ENCODE results near the gene ABCB8. TPM values are rescaled to one million over a fixed set of nuclear protein-coding genes. Genes with fewer than 3 reads are reported as not detected.

The ABCB8 gene
- total RNA-seq, 1 donor from 2014 or later: 40.6 TPM

DNA sequence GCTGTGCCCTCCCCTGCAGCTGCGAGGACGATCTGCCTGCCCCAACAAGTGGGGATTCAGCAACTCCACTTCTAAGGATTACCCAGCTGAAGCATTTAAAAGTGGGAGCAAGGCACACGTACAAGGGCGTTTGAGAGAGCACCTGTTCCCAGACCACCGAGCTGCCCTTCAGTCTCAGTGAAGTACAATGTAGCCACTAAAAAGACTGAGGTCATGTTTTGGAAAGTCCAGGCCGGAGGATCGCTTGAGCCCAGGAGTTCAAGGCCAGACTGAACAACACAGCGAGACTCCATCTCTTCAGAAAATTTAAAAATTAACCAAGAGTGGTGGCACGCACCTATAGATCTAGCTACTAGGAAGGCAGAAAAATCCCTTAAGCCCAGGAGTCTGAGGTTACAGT, 22.7 kb upstream of the ABCB8 start:
- no peak for DNase-seq
- Histone ChIP-seq H3K36me3 (no peaks in the 10 kb centered on the region), H3K4me1 (peaks cover 17% of the 10 kb centered on the region), H3K4me3 (no peak overlapping the region), H3K9me3 (no peaks in the 10 kb centered on the region), H3K27ac (no peak overlapping the region), H3K27me3 (no peaks in the 10 kb centered on the region)
- no peak for ATAC-seq
- intact Hi-C loops (cut with DNase I): no loop called here
- TF ChIP-seq, protein P1, sequence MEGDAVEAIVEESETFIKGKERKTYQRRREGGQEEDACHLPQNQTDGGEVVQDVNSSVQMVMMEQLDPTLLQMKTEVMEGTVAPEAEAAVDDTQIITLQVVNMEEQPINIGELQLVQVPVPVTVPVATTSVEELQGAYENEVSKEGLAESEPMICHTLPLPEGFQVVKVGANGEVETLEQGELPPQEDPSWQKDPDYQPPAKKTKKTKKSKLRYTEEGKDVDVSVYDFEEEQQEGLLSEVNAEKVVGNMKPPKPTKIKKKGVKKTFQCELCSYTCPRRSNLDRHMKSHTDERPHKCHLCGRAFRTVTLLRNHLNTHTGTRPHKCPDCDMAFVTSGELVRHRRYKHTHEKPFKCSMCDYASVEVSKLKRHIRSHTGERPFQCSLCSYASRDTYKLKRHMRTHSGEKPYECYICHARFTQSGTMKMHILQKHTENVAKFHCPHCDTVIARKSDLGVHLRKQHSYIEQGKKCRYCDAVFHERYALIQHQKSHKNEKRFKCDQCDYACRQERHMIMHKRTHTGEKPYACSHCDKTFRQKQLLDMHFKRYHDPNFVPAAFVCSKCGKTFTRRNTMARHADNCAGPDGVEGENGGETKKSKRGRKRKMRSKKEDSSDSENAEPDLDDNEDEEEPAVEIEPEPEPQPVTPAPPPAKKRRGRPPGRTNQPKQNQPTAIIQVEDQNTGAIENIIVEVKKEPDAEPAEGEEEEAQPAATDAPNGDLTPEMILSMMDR (IDR thresholded peaks at IDR 0.05): no peak

DNA sequence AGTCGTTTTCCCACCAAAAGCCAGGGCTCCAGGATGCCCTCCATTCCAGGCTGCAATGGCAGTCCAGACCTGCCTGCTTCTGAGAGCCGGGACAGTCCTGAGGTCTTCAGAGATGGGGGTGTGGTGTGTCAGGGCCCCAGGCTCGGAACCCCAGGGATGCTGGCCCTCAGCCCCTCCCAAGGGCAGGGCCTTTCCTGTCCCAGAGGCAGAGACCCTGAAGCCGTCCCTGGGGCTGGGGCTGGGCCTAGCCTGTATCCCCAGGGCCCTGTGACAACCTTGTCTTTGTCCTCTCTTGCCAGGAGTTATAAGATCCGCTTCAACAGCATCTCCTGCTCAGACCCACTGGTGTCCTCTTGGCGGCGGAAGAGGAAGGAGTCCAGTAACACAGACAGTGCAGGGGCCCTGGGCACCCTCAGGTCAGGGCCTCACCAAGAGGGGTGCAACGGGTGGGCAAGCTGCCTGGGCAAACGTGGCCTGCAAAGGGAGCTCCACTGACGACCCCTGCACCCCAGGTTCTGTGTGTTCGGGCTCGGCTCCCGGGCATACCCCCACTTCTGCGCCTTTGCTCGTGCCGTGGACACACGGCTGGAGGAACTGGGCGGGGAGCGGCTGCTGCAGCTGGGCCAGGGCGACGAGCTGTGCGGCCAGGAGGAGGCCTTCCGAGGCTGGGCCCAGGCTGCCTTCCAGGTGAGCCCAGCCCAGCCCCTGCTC, 21.5 kb upstream of the ABCB8 start:
- H3K4me1 ChIP-seq: peaks cover 19% of the 10 kb centered on the region
- no peaks in the 10 kb centered on the region for H3K9me3 ChIP-seq
- intact Hi-C loops (cut with DNase I): no loop called here
- H3K27me3 ChIP-seq: no peaks in the 10 kb centered on the region
- DNase-seq: no peak
- no peak overlapping the region for H3K27ac ChIP-seq
- TF ChIP-seq, protein P1 (IDR thresholded peaks at IDR 0.05): no peak
- no peak overlapping the region for H3K4me3 ChIP-seq
- no peak for ATAC-seq
- no peaks in the 10 kb centered on the region for H3K36me3 ChIP-seq

DNA sequence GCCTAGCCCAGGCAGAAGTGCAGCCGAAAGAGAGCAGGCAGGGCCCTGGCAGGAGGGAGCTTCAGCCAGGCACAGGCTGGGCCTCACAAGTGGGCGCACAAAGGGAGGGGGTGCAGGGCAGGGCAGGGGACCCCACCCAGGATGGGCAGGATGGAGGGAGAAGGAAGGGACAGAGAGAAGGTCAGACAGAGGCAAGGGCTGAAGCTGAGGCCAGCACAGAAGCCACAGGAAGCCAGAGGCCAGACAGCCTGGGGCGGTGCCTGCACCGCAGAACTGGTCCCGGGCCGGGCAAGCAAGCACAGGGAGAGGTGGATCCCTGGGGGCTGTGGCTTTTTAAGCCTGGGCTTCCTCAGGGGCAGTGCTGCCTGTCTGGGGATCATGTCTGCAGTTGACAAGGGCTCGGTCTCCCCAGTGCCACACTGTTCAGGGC, 20.8 kb upstream of the ABCB8 start:
- no peaks in the 10 kb centered on the region for H3K27me3 ChIP-seq
- no peaks in the 10 kb centered on the region for H3K9me3 ChIP-seq
- ATAC-seq (peak; percentile 2), DNase-seq (no peak)
- no peak overlapping the region for H3K4me3 ChIP-seq
- peaks cover 19% of the 10 kb centered on the region for H3K4me1 ChIP-seq
- intact Hi-C loops (cut with DNase I): no loop called here
- TF ChIP-seq, protein P1 (IDR thresholded peaks at IDR 0.05): no peak
- H3K27ac ChIP-seq: no peak overlapping the region
- H3K36me3 ChIP-seq: no peaks in the 10 kb centered on the region

DNA sequence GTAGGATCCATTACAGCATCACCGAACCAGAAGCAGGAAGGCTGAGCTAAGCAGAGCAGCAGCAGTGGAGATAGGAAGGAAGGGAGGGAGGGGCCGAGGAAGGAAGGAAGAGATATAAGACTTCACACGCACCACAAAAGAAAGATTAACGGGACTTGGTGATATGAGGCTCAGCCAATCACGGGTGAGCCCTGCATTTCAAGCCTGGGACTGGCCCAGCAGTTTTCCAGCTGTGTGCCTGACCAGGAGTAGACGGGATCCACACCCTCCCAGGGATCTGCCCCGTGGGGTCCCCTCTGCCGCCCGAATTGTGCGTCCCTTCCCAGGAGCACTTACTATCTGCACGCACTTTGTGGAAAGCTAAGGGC, 20.1 kb upstream of the ABCB8 start:
- no peaks in the 10 kb centered on the region for H3K36me3 ChIP-seq
- intact Hi-C loops (cut with DNase I): no loop called here
- no peaks in the 10 kb centered on the region for H3K9me3 ChIP-seq
- DNase-seq: no peak
- H3K4me1 ChIP-seq: peaks cover 19% of the 10 kb centered on the region
- H3K27ac ChIP-seq: no peak overlapping the region
- TF ChIP-seq, protein P1 (IDR thresholded peaks at IDR 0.05): no peak
- no peaks in the 10 kb centered on the region for H3K27me3 ChIP-seq
- H3K4me3 ChIP-seq: peak overlapping the region; percentile 24
- no peak for ATAC-seq

DNA sequence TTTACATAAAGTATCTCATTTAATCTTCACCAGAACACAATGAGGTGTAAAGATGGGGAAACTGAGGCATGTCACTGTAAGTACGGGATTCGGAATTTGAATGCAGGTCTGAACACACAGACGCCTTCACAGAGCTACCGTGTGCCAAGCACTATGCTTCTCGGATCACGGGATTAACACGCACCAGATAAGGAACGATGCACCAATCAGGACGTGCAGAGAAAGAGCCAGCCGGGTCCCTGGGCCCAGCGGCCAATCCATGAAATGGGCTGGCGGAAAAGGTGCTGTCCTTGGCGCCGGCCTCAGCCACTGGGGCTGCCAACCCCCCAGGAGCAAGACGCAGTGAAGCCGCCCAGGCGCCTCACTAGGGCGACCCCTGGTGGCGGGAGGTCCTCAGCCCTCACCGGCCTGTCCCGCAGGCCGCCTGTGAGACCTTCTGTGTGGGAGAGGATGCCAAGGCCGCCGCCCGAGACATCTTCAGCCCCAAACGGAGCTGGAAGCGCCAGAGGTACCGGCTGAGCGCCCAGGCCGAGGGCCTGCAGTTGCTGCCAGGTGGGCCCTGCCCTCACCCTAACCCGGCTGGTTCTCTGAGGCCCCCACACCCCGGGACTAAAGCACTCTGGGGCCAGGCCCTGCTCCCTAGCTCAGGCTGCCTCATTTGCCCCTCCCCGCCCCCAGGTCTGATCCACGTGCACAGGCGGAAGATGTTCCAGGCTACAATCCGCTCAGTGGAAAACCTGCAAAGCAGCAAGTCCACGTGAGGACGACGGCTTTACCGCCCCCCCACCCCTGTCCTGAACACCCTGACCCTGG, 19.5 kb upstream of the ABCB8 start:
- intact Hi-C loops (cut with DNase I): no loop called here
- H3K9me3 ChIP-seq: no peaks in the 10 kb centered on the region
- H3K27ac ChIP-seq: no peak overlapping the region
- no peaks in the 10 kb centered on the region for H3K36me3 ChIP-seq
- H3K27me3 ChIP-seq: peaks cover 5% of the 10 kb centered on the region
- H3K4me3 ChIP-seq: peak overlapping the region; percentile 24
- DNase-seq (peak; percentile 83), ATAC-seq (peak; percentile 65)
- TF ChIP-seq, protein P1 (IDR thresholded peaks at IDR 0.05): peak; percentile 74
- H3K4me1 ChIP-seq: peaks cover 19% of the 10 kb centered on the region
